Retinal pigment epithelial cell (primary cell): ENCODE data around the gene DPH6.
A peak's percentile ranks its signal among the peaks of the same experiment; 100 is the strongest.

ENCODE experiments used
- DNase-seq: peaks from one replicate; pipeline ENCODE4 v3.0.0-alpha.2; 2010; ENCODE audit warnings: low read depth
- H3K4me3 ChIP-seq: 2 replicates; pipeline ENCODE4 v1.5.1; 2011; ENCODE audit warnings: mild to moderate bottlenecking, low read length, control low read depth, moderate library complexity
- TF ChIP-seq, protein P1 (sequence below): conservative IDR thresholded peaks from 2 replicates; pipeline ENCODE4 v1.5.1; 2011; ENCODE audit warnings: low read depth, low read length, control low read depth, inconsistent platforms

DPH6 gene

DNA sequence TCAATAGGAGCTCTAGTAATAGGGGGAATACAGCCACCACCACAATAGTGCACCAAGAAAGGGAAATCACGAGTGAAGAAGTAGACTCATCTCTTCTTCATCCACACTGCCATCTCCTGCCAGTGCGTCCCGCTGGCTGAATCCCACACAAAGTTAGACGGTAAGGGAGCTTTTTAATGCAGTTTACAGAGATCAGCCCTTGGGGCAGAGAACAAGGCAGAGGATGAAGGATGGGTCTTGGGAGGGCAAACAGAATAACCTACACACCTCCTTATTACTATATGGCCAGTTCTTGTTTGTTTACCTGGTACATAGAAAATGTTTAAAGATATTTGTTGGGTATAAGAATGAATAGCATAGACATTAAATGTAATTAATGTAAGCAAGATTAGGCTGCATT, 11.0 kb upstream of the DPH6 start:
- TF ChIP-seq, protein P1, sequence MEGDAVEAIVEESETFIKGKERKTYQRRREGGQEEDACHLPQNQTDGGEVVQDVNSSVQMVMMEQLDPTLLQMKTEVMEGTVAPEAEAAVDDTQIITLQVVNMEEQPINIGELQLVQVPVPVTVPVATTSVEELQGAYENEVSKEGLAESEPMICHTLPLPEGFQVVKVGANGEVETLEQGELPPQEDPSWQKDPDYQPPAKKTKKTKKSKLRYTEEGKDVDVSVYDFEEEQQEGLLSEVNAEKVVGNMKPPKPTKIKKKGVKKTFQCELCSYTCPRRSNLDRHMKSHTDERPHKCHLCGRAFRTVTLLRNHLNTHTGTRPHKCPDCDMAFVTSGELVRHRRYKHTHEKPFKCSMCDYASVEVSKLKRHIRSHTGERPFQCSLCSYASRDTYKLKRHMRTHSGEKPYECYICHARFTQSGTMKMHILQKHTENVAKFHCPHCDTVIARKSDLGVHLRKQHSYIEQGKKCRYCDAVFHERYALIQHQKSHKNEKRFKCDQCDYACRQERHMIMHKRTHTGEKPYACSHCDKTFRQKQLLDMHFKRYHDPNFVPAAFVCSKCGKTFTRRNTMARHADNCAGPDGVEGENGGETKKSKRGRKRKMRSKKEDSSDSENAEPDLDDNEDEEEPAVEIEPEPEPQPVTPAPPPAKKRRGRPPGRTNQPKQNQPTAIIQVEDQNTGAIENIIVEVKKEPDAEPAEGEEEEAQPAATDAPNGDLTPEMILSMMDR = no peak
- DNase-seq = no peak
- no peak overlapping the region for H3K4me3 ChIP-seq

- no peak overlapping the region for H3K4me3 ChIP-seq
- TF ChIP-seq, protein P1 = no peak
- DNase-seq = no peak
These were observed 9.3 kb upstream of the DPH6 start for GRCh38 chr15:35555244-35555643.

- H3K4me3 ChIP-seq = no peak overlapping the region
- TF ChIP-seq, protein P1 = no peak
- DNase-seq = no peak
These were observed 5.0 kb upstream of the DPH6 start for GRCh38 chr15:35550957-35551356.

- TF ChIP-seq, protein P1 = no peak
- H3K4me3 ChIP-seq = no peak overlapping the region
- no peak for DNase-seq
These were observed 3.6 kb upstream of the DPH6 start for GRCh38 chr15:35549567-35549966.

GRCh38 chr15:35548435-35548834, 2.5 kb upstream of the DPH6 start:
- DNase-seq = no peak
- H3K4me3 ChIP-seq = no peak overlapping the region
- TF ChIP-seq, protein P1 = no peak

GRCh38 chr15:35547775-35548364, 1.9 kb upstream of the DPH6 start:
- DNase-seq = no peak
- H3K4me3 ChIP-seq = no peak overlapping the region
- TF ChIP-seq, protein P1 = no peak

DNA sequence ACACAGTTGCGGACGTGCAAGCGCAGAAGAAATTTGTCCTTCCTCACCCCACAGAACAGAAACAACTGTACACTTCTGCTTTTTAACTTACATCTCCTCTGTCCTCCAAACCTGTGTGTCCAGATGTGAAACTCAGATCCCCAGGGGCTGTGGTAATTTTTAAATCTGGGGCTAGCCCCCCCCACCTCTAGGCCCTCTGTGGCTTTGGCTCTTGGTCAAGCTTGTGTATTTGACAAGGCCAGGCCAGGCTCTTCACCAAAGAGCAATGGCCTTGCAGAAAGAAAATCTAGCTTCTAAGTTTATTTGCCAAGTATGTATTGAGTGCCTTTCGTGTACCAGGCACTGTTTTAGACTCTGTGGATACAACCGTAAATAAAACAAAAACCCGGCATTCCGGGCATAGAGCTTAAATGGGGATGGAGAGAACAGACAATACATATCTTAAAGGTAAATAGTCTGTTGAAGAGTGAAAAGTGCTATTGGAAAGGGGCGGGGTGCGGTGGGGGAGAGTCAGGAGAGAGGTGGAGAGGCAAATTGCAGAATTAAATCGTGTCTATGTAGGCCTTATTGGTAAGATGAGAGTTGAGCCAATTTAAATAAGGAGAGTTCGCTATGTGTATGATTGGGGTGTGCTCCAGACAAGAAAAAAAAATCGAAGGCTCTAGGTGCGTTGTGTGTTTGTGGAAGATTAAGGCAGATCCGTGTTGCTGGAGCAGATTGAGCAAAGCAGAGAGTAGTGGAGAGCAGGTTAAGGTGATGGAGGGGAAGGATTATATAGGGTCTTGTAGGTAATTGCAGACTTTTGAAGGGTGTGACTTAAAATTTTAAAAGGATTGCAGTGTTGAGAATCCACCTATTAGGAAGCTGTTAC, 781 bp upstream of the DPH6 start:
- H3K4me3 ChIP-seq = peak overlapping the region; percentile 71
- DNase-seq = no peak
- TF ChIP-seq, protein P1 = no peak
